SU-DHL-6 (cell line): Measurements from ENCODE around the gene AOX1.

Source experiments
- H2AFZ ChIP-seq: fragments of 200-600 bp; sonication (generic); 2 replicates; pipeline ENCODE4 v1.6.1; 2014; ENCODE audit warnings: low read depth, mild to moderate bottlenecking, moderate library complexity, mixed read lengths, antibody characterized with exemption, low read length; ENCODE audit not compliant: severe bottlenecking
- H3F3A ChIP-seq: fragments of 200-600 bp; shearing (Covaris generic); 2 replicates; pipeline ENCODE4 v1.6.0; 2016; ENCODE audit warnings: antibody characterized with exemption, mild to moderate bottlenecking; ENCODE audit not compliant: insufficient read depth
- H3K27ac ChIP-seq: fragments of 200-600 bp; sonication (generic); 2 replicates; pipeline ENCODE4 v1.5.1; 2016; ENCODE audit warnings: low read depth, mild to moderate bottlenecking, low read length, moderate library complexity, mixed read lengths
- H3K27me3 ChIP-seq: fragments of 200-600 bp; sonication (generic), shearing (Covaris generic); 2 replicates; pipeline ENCODE4 v1.6.0; 2014; ENCODE audit warnings: mild to moderate bottlenecking, low read length
- H3K36me3 ChIP-seq: fragments of 200-600 bp; sonication (generic); 2 replicates; pipeline ENCODE4 v1.6.1; 2014; ENCODE audit warnings: mild to moderate bottlenecking, low read length, mixed read lengths
- H3K4me2 ChIP-seq: fragments of 300-600, 200-600 bp; shearing (Covaris generic), sonication (generic); 2 replicates; pipeline ENCODE4 v1.6.0; 2014; ENCODE audit warnings: low read length, low read depth, mild to moderate bottlenecking; ENCODE audit not compliant: poor library complexity, severe bottlenecking
- H3K4me3 ChIP-seq: fragments of 200-600 bp; sonication (generic); 2 replicates; pipeline ENCODE4 v1.5.1; 2014; ENCODE audit warnings: antibody characterized with exemption, low read length, mild to moderate bottlenecking, mixed read lengths; ENCODE audit not compliant: insufficient read depth, poor library complexity, severe bottlenecking
- H3K79me2 ChIP-seq: fragments of 200-600 bp; sonication (generic); 2 replicates; pipeline ENCODE4 v1.6.1; 2014; ENCODE audit warnings: mild to moderate bottlenecking, low read length, moderate library complexity; ENCODE audit not compliant: insufficient read depth
- H3K9ac ChIP-seq: fragments of 200-600 bp; sonication (generic); 2 replicates; pipeline ENCODE4 v1.7.0; 2014; ENCODE audit warnings: mild to moderate bottlenecking, low read length
- H3K9me2 ChIP-seq: fragments of 200-600 bp; sonication (generic); replicated peaks from 2 replicates; pipeline ENCODE4 v1.6.1; 2014; ENCODE audit warnings: low read length; ENCODE audit not compliant: insufficient read depth
- H3K9me3 ChIP-seq: fragments of 200-600 bp; sonication (generic); 2 replicates; pipeline ENCODE4 v1.6.1; 2014; ENCODE audit warnings: low read length, mixed read lengths; ENCODE audit not compliant: insufficient read depth
- H4K20me1 ChIP-seq: fragments of 200-600 bp; sonication (generic); 2 replicates; pipeline ENCODE4 v1.6.1; 2014; ENCODE audit warnings: low read depth, mild to moderate bottlenecking, antibody characterized with exemption, low read length, moderate library complexity, mixed read lengths
- EZH2phosphoT487 ChIP-seq: fragments of 200-600 bp; sonication (generic), shearing (Covaris generic); conservative IDR thresholded peaks from 2 replicates; pipeline ENCODE4 v1.6.1; 2018; ENCODE audit warnings: mild to moderate bottlenecking, antibody characterized with exemption, low read length, moderate library complexity, mixed read lengths
- TF ChIP-seq, protein P1 (sequence below): fragments of 200-600 bp; sonication (generic); IDR thresholded peaks from one replicate; pipeline ENCODE4 v1.5.1; 2017; ENCODE audit warnings: antibody characterized with exemption, mild to moderate bottlenecking, low read length, moderate library complexity; ENCODE audit not compliant: insufficient read depth, poor library complexity, severe bottlenecking

The AOX1 gene

DNA sequence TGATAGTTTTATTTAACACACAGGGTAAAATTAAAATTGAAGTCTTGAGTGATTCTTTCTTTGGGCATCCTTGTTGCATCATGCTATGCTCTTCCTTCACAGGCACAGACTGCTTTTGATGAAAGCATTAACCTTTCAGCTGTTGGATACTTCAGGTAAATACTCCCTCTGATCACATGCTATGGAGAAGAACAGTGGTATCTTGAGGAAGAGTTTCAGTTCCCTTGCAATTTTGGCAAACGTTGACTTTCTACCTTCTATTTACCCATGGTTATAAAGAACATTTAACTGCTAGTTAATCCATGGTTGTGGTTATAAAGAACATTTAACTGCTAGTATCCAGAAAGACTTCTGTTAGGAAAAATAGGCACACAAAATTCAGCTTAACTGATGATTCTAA lies 75.7 kb downstream of the AOX1 start:
- H4K20me1 ChIP-seq: no peaks in the 10 kb centered on the region
- H3K9me2 ChIP-seq: no peaks in the 10 kb centered on the region
- H3K9me3 ChIP-seq: no peaks in the 10 kb centered on the region
- no peak overlapping the region for H2AFZ ChIP-seq
- H3K4me3 ChIP-seq: no peak overlapping the region
- no peak overlapping the region for H3K9ac ChIP-seq
- H3K36me3 ChIP-seq: no peaks in the 10 kb centered on the region
- no peaks in the 10 kb centered on the region for H3K27me3 ChIP-seq
- no peaks in the 10 kb centered on the region for H3F3A ChIP-seq
- no peak overlapping the region for H3K4me2 ChIP-seq
- no peak for TF ChIP-seq EZH2phosphoT487
- TF ChIP-seq, protein P1, sequence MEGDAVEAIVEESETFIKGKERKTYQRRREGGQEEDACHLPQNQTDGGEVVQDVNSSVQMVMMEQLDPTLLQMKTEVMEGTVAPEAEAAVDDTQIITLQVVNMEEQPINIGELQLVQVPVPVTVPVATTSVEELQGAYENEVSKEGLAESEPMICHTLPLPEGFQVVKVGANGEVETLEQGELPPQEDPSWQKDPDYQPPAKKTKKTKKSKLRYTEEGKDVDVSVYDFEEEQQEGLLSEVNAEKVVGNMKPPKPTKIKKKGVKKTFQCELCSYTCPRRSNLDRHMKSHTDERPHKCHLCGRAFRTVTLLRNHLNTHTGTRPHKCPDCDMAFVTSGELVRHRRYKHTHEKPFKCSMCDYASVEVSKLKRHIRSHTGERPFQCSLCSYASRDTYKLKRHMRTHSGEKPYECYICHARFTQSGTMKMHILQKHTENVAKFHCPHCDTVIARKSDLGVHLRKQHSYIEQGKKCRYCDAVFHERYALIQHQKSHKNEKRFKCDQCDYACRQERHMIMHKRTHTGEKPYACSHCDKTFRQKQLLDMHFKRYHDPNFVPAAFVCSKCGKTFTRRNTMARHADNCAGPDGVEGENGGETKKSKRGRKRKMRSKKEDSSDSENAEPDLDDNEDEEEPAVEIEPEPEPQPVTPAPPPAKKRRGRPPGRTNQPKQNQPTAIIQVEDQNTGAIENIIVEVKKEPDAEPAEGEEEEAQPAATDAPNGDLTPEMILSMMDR: no peak
- H3K79me2 ChIP-seq: no peaks in the 10 kb centered on the region
- H3K27ac ChIP-seq: no peak overlapping the region

- H3K79me2 ChIP-seq: no peaks in the 10 kb centered on the region
- H3K9ac ChIP-seq: no peak overlapping the region
- H3K9me2 ChIP-seq: no peaks in the 10 kb centered on the region
- H3K27ac ChIP-seq: no peak overlapping the region
- H3K4me3 ChIP-seq: no peak overlapping the region
- no peak overlapping the region for H2AFZ ChIP-seq
- H3K9me3 ChIP-seq: no peaks in the 10 kb centered on the region
- no peaks in the 10 kb centered on the region for H3K27me3 ChIP-seq
- no peaks in the 10 kb centered on the region for H3K36me3 ChIP-seq
- H4K20me1 ChIP-seq: no peaks in the 10 kb centered on the region
- TF ChIP-seq EZH2phosphoT487: no peak
- TF ChIP-seq, protein P1: no peak
- H3F3A ChIP-seq: no peaks in the 10 kb centered on the region
- no peak overlapping the region for H3K4me2 ChIP-seq
Measured at GRCh38 chr2:200662727-200663126, 76.9 kb downstream of the AOX1 start.

DNA sequence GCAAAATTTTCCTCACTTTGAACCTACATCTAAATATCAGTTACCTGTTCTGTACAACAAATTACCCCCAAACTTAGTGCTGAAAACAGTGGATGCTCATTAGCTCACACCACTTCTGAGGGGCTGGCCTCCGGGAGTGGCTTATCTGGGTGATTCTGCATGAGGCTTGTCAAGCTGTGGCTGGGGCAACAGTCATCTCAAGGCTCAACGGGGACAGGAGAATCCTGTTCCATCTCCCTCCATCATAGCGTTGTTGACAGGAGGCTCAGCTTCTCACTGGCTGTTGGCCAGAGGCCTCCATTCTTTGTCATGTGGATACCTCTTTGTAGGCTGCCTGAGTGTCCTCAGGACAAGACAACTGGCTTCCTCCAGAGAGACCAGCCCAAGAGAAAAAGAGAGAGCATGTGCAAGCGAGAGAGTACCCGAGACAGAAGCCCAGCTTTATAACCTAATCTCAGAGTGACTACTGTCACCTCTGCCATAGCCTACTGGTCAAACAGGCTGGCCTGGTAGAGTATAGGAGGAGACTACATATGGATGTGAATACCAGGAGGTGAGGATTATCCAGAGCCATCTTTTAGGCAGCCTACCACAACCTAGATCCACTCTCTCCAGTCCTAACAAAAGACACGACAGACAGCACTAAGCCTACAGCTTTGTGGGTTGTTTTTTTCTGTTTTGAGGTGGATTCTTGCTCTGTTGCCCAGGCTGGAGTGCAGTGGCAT lies 79.1 kb downstream of the AOX1 start:
- Histone ChIP-seq H3K9me2 (no peaks in the 10 kb centered on the region), H3K27ac (no peak overlapping the region), H3K79me2 (no peaks in the 10 kb centered on the region), H3K36me3 (no peaks in the 10 kb centered on the region), H4K20me1 (no peaks in the 10 kb centered on the region), H3F3A (no peaks in the 10 kb centered on the region), H3K9ac (no peak overlapping the region), H3K4me2 (no peak overlapping the region), H3K4me3 (no peak overlapping the region), H3K9me3 (no peaks in the 10 kb centered on the region), H3K27me3 (no peaks in the 10 kb centered on the region), H2AFZ (no peak overlapping the region)
- TF ChIP-seq, protein P1: no peak
- no peak for TF ChIP-seq EZH2phosphoT487
